ENCODE results near the gene ZNF813. TPM values are rescaled to one million over a fixed set of nuclear protein-coding genes. Genes with fewer than 3 reads are reported as not detected.
"Not testable (repeated sequence)": the region's sequence is repeated elsewhere in the genome, so short reads cannot be mapped to it uniquely, and the experiment has no call there.

ZNF813 gene
- total and polyA plus RNA-seq, 7 donors: 1.2 to 4.2 (median 2.9) TPM

DNA sequence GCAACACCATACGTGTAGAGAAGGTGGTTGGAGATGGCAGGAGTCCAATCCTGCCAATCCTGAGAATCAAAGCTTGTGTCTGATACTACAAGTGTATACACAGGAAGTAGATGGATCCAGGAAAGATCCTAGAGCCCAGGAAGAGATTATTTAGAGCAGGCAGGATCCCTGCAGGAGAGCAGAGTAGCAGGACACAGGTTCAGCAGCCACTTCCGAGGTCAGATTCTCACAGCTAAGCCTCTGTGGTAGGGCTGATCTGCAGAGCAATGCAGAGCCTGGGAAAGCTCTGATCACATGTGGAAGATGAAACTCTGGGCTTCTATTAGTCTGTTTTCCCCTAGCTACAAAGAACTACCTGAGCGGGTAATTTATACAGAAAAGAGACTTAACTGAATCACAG lies 41.9 kb downstream of the ZNF813 start:
- Histone ChIP-seq H3K4me3 (no peak overlapping the region), H3K9me3 (no peaks in the 10 kb centered on the region), H3K4me1 (peaks cover 0 to 10% (median 2%) of the 10 kb centered on the region in 4 donors), H3K27me3 (no peaks in the 10 kb centered on the region), H3K27ac (no peak overlapping the region), H3K36me3 (no peaks in the 10 kb centered on the region)
- intact Hi-C loops (cut with DNase I): no loop called here
- no peak for DNase-seq
- 73 to 75% methylated on average over 3 of the region's 3 CpGs for whole genome bisulfite sequencing, 2 donors
- no peak for TF ChIP-seq EP300 (IDR thresholded peaks at IDR 0.05)
- TF ChIP-seq CTCF (IDR thresholded peaks at IDR 0.05): no peak
- no peak for TF ChIP-seq POLR2A (IDR thresholded peaks at IDR 0.05)
- TF ChIP-seq POLR2AphosphoS5 (IDR thresholded peaks at IDR 0.05): no peak

DNA sequence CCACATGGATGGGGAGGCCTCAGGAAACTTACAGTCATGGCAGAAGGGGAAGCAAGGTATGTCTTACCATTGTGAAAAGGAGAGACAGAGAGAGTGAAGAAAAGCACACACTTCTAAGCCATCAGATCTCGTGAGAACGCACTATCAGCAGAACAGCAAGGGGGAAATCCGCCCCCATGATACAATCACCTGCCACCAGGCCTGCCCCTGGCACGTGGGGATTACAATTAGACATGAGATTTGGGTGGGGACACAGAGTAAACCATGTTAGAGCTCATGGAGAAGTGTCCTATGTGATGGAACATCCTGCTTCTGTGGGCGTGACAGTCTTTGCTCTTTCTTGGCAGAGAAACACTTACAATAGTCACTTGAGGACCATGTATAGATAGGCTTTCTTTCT lies 42.3 kb downstream of the ZNF813 start:
- Histone ChIP-seq H3K36me3 (no peaks in the 10 kb centered on the region), H3K27ac (no peak overlapping the region), H3K27me3 (no peaks in the 10 kb centered on the region), H3K9me3 (no peaks in the 10 kb centered on the region), H3K4me1 (peaks cover 0 to 6% (median 2%) of the 10 kb centered on the region in 4 donors), H3K4me3 (no peak overlapping the region)
- DNase-seq: no peak
- TF ChIP-seq POLR2AphosphoS5 (IDR thresholded peaks at IDR 0.05): no peak
- no peak for TF ChIP-seq POLR2A (IDR thresholded peaks at IDR 0.05)
- TF ChIP-seq EP300 (IDR thresholded peaks at IDR 0.05): no peak
- TF ChIP-seq CTCF (IDR thresholded peaks at IDR 0.05): no peak
- WGBS, 2 donors: 68 to 80% methylated on average over 5 of the region's 5 CpGs
- intact Hi-C loops (cut with DNase I): loop anchor here (10.0 kb wide), 1 partner anchor 235 kb away; no protein-coding TSS in a partner anchor

- TF ChIP-seq POLR2AphosphoS5 (IDR thresholded peaks at IDR 0.05) (no peak), CTCF (IDR thresholded peaks at IDR 0.05) (no peak), POLR2A (IDR thresholded peaks at IDR 0.05) (no peak), EP300 (IDR thresholded peaks at IDR 0.05) (no peak)
- no peak for DNase-seq
- no peaks in the 10 kb centered on the region for H3K4me1 ChIP-seq
- H3K36me3 ChIP-seq: no peaks in the 10 kb centered on the region
- H3K9me3 ChIP-seq: no peaks in the 10 kb centered on the region
- H3K27ac ChIP-seq: no peak overlapping the region
- WGBS, 2 donors: 94% methylated on average over 2 of the region's 2 CpGs
- no peak overlapping the region for H3K4me3 ChIP-seq
- intact Hi-C loops (cut with DNase I): loop anchor here (10.0 kb wide), 1 partner anchor 233 kb away; no protein-coding TSS in a partner anchor
- H3K27me3 ChIP-seq: no peaks in the 10 kb centered on the region
Observed at GRCh38 chr19:53511357-53511756, 43.8 kb downstream of the ZNF813 start.

DNA sequence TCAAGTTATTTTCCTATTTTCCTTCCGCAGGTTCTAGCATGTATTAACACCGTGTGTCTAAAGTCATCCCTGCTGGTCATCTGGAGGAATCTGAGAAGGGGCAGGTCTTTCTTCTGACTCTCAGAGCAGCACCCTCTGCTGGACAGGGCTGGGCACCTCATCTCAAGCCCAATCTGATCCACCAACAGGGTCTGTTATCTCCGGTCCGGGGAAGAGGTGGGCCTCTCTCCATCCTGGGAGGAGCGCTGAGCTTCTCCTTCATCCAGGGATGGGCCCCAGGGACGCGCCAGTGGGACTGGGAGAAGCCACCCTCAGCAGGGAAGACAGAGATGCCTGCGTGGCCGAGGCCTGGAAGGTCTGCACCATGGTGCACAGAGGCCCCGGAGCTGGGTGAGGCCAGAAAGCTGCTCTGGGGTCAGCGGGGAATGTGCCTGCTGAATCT lies 44.4 kb downstream of the ZNF813 start:
- H3K4me1 ChIP-seq: no peaks in the 10 kb centered on the region
- H3K9me3 ChIP-seq: no peaks in the 10 kb centered on the region
- H3K4me3 ChIP-seq: no peak overlapping the region
- TF ChIP-seq CTCF (IDR thresholded peaks at IDR 0.05): peak in 3 of 4 experiments; percentile 63 to 73 (median 64)
- TF ChIP-seq POLR2A (IDR thresholded peaks at IDR 0.05): no peak
- no peak for TF ChIP-seq EP300 (IDR thresholded peaks at IDR 0.05)
- no peak for TF ChIP-seq POLR2AphosphoS5 (IDR thresholded peaks at IDR 0.05)
- no peaks in the 10 kb centered on the region for H3K27me3 ChIP-seq
- DNase-seq: peak; percentile 74
- H3K27ac ChIP-seq: no peak overlapping the region
- WGBS, 2 donors: 38 to 40% methylated on average over 11 of the region's 11 CpGs
- no peaks in the 10 kb centered on the region for H3K36me3 ChIP-seq
- intact Hi-C loops (cut with DNase I): loop anchor here (2.0 to 10.0 kb wide), 2 partner anchors 81 to 233 kb away; partner anchors contain the start of gene ZNF761

GRCh38 chr19:53515047-53515446 lies 47.5 kb downstream of the ZNF813 start:
- H3K27ac ChIP-seq, H3K4me3 ChIP-seq, H3K27me3 ChIP-seq, H3K9me3 ChIP-seq, DNase-seq, H3K4me1 ChIP-seq, H3K36me3 ChIP-seq: not testable (repeated sequence)
- intact Hi-C loops (cut with DNase I): loop anchor here (5.0 to 10.0 kb wide), 2 partner anchors 230 to 318 kb away; no protein-coding TSS in a partner anchor
- WGBS, 2 donors: 91 to 95% methylated on average over 3 of the region's 3 CpGs

Measured in sigmoid colon (tissue), 7 donors.